CMK (cell line): ENCODE measurements around the gene HABP2.
A peak's percentile ranks its signal among the peaks of the same experiment; 100 is the strongest.

Source experiments
- DNase-seq: peaks from one replicate; pipeline ENCODE4 v3.0.0-alpha.2; 2010; ENCODE audit warnings: low read depth

Gene HABP2

GRCh38 chr10:113557903-113558321 is 5.1 kb downstream of the HABP2 start:
- DNase-seq, result no peak

GRCh38 chr10:113560071-113560470 is 7.2 kb downstream of the HABP2 start:
- no peak for DNase-seq

- no peak for DNase-seq
Measured at GRCh38 chr10:113561214-113561613, 8.4 kb downstream of the HABP2 start.

- DNase-seq, result no peak
Measured at GRCh38 chr10:113562069-113562468, 9.2 kb downstream of the HABP2 start.

- no peak for DNase-seq
Measured at GRCh38 chr10:113562704-113563103, 9.9 kb downstream of the HABP2 start.

GRCh38 chr10:113563306-113564088 is 10.6 kb downstream of the HABP2 start:
- peak; percentile 38 for DNase-seq

- DNase-seq, result no peak
Measured at GRCh38 chr10:113565364-113565763, 12.5 kb downstream of the HABP2 start.

GRCh38 chr10:113566888-113567287 is 14.0 kb downstream of the HABP2 start:
- no peak for DNase-seq

GRCh38 chr10:113569576-113569975 is 16.7 kb downstream of the HABP2 start:
- no peak for DNase-seq

GRCh38 chr10:113572520-113573290 is 19.9 kb downstream of the HABP2 start:
- DNase-seq, result no peak

- no peak for DNase-seq
Measured at GRCh38 chr10:113573368-113573767, 20.5 kb downstream of the HABP2 start.

- no peak for DNase-seq
Measured at GRCh38 chr10:113576852-113577251, 24.0 kb downstream of the HABP2 start.

- DNase-seq, result no peak
Measured at GRCh38 chr10:113578773-113579172, 25.9 kb downstream of the HABP2 start.

GRCh38 chr10:113581092-113581491 is 28.2 kb downstream of the HABP2 start:
- no peak for DNase-seq

GRCh38 chr10:113583571-113583970 is 30.7 kb downstream of the HABP2 start:
- no peak for DNase-seq

GRCh38 chr10:113585949-113586348 is 33.1 kb downstream of the HABP2 start:
- DNase-seq, result no peak

- DNase-seq, result no peak
Measured at GRCh38 chr10:113589201-113589770, 36.4 kb downstream of the HABP2 start.

- DNase-seq, result no peak
Measured at GRCh38 chr10:113590581-113590980, 37.7 kb downstream of the HABP2 start.

- DNase-seq, result no peak
Measured at GRCh38 chr10:113592380-113592779, 39.5 kb downstream of the HABP2 start.

- DNase-seq, result no peak
Measured at GRCh38 chr10:113594652-113595051, 41.8 kb downstream of the HABP2 start.

GRCh38 chr10:113600569-113600968 is 47.7 kb downstream of the HABP2 start:
- DNase-seq, result no peak

GRCh38 chr10:113603057-113603777 is 50.4 kb downstream of the HABP2 start:
- DNase-seq, result no peak
